ENCODE data around the gene FHIT.

- no peak for TF ChIP-seq CTCF (IDR thresholded peaks at IDR 0.05)
- TF ChIP-seq POLR2A (IDR thresholded peaks at IDR 0.05), result no peak
Measured at GRCh38 chr3:59769127-59769750, 1482.0 kb downstream of the FHIT start.

All from Peyer's patch (tissue), 4 donors.